Inflammatory macrophage treated with lipopolysaccharide for 4 hours (primary cell): ENCODE data around the gene ELP4.

Experiments
- DNase-seq: peaks from one replicate; pipeline ENCODE4 v3.0.0-alpha.2; 2020

ELP4 gene

GRCh38 chr11:31802990-31803812 is 293.6 kb downstream of the ELP4 start:
- no peak for DNase-seq

GRCh38 chr11:31803813-31804311 is 294.3 kb downstream of the ELP4 start:
- no peak for DNase-seq

- DNase-seq, result no peak
Measured at GRCh38 chr11:31804312-31805036, 294.9 kb downstream of the ELP4 start.

GRCh38 chr11:31805037-31805628 is 295.6 kb downstream of the ELP4 start:
- no peak for DNase-seq

- no peak for DNase-seq
Measured at GRCh38 chr11:31805629-31806185, 296.1 kb downstream of the ELP4 start.

GRCh38 chr11:31806186-31806927 is 296.8 kb downstream of the ELP4 start:
- DNase-seq, result no peak

- DNase-seq, result no peak
Measured at GRCh38 chr11:31806928-31807798, 297.6 kb downstream of the ELP4 start.

GRCh38 chr11:31807799-31808667 is 298.5 kb downstream of the ELP4 start:
- DNase-seq, result no peak

GRCh38 chr11:31808721-31809540 is 299.4 kb downstream of the ELP4 start:
- DNase-seq, result no peak

GRCh38 chr11:31809541-31809856 is 299.9 kb downstream of the ELP4 start:
- DNase-seq, result no peak

GRCh38 chr11:31809857-31810778 is 300.6 kb downstream of the ELP4 start:
- peak; percentile 24 for DNase-seq

- peak; percentile 85 for DNase-seq
Measured at GRCh38 chr11:31810779-31811647, 301.4 kb downstream of the ELP4 start, which contains the start of gene PAX6. TSS of gene PAX6 (minus strand) at chr11:31811322. CDS start at chr11:31806411, 4,911 bp downstream.

GRCh38 chr11:31812383-31813381 is 303.1 kb downstream of the ELP4 start:
- peak; percentile 19 for DNase-seq

- no peak for DNase-seq
Measured at GRCh38 chr11:31813391-31814175, 304.0 kb downstream of the ELP4 start.

- no peak for DNase-seq
Measured at GRCh38 chr11:31814176-31814868, 304.8 kb downstream of the ELP4 start.
